PC-9 (cell line): ENCODE data around the gene KAT6B.

ENCODE experiments used
- EZH2 ChIP-seq: fragments of 200-600 bp; sonication (generic); IDR thresholded peaks from 2 replicates; pipeline ENCODE4 v1.8.0; 2017; ENCODE audit warnings: antibody characterized with exemption, low read depth
- TF ChIP-seq, protein P1 (sequence below): fragments of 200-600 bp; sonication (generic); conservative IDR thresholded peaks from 2 replicates; pipeline ENCODE4 v1.6.1; 2017; ENCODE audit warnings: mixed run types, antibody characterized with exemption, mild to moderate bottlenecking, moderate library complexity

DNA sequence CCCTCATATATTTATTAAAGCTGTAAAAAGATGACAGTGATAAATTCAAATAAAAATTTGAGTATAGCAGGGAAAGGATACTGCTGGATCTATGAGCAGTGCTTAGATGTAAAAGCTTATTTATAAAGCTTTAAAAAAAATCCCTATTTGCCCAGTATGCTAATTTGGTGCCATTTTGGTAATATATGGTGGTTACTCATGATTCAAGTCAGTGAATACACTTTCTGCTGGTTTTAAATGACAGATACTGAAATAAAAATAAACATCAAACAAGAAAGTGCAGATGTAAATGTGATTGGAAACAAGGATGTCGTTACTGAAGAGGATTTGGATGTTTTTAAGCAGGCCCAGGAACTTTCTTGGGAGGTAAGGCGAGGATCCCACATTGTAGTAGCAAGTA, 150.7 kb downstream of the KAT6B start:
- TF ChIP-seq, protein P1, sequence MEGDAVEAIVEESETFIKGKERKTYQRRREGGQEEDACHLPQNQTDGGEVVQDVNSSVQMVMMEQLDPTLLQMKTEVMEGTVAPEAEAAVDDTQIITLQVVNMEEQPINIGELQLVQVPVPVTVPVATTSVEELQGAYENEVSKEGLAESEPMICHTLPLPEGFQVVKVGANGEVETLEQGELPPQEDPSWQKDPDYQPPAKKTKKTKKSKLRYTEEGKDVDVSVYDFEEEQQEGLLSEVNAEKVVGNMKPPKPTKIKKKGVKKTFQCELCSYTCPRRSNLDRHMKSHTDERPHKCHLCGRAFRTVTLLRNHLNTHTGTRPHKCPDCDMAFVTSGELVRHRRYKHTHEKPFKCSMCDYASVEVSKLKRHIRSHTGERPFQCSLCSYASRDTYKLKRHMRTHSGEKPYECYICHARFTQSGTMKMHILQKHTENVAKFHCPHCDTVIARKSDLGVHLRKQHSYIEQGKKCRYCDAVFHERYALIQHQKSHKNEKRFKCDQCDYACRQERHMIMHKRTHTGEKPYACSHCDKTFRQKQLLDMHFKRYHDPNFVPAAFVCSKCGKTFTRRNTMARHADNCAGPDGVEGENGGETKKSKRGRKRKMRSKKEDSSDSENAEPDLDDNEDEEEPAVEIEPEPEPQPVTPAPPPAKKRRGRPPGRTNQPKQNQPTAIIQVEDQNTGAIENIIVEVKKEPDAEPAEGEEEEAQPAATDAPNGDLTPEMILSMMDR: no peak
- no peak for TF ChIP-seq EZH2
